MM.1S (cell line): Measurements from ENCODE around the gene PMEPA1.

Experiments
- CTCF ChIP-seq: fragments of 300-600 bp; sonication (generic); IDR thresholded peaks from 2 replicates; pipeline ENCODE4 v1.5.1; 2016; ENCODE audit warnings: antibody characterized with exemption, low read length, mixed read lengths
- EZH2phosphoT487 ChIP-seq: fragments of 300-600 bp; sonication (generic); IDR thresholded peaks from 2 replicates; pipeline ENCODE4 v1.6.1; 2018; ENCODE audit warnings: antibody characterized with exemption, low read length

- TF ChIP-seq CTCF (no peak), EZH2phosphoT487 (no peak)
Measured at GRCh38 chr20:57660922-57661745, 48.7 kb downstream of the PMEPA1 start.
